HepG2 (cell line): ENCODE results near the gene TUBGCP5. TPM values are rescaled to one million over a fixed set of nuclear protein-coding genes. Genes with fewer than 3 reads are reported as not detected.

ENCODE experiments used
- CBX5 ChIP-seq: sonication (generic); formaldehyde crosslinking; IDR thresholded peaks from 2 replicates; pipeline ENCODE4 v1.4.0; 2020; ENCODE audit warnings: missing genetic modification reagents, borderline replicate concordance
- CEBPB ChIP-seq: IDR thresholded peaks from 2 replicates; pipeline ENCODE4 v1.6.1; 2011; ENCODE audit warnings: low read depth, low read length, improper control_type of control experiment, borderline replicate concordance
- ELF4 ChIP-seq: sonication (generic); formaldehyde crosslinking; IDR thresholded peaks from 2 replicates; pipeline ENCODE4 v1.5.0; 2020; ENCODE audit warnings: missing genetic modification reagents, mild to moderate bottlenecking, moderate library complexity, borderline replicate concordance
- HOXA3 ChIP-seq: sonication (generic); formaldehyde crosslinking; IDR thresholded peaks from 2 replicates; pipeline ENCODE4 v1.5.0; 2020; ENCODE audit warnings: missing genetic modification reagents
- IKZF5 ChIP-seq: IDR thresholded peaks from 2 replicates; pipeline ENCODE4 v1.6.1; 2018; ENCODE audit warnings: missing genetic modification reagents, mild to moderate bottlenecking, missing compliant biosample characterization
- KDM5B ChIP-seq: sonication (generic); formaldehyde crosslinking; IDR thresholded peaks from 2 replicates; pipeline ENCODE4 v1.4.0; 2020; ENCODE audit warnings: missing genetic modification reagents, mild to moderate bottlenecking, borderline replicate concordance
- KLF16 ChIP-seq, 2 experiments: sonication (generic) in 1 of 2; formaldehyde crosslinking in 1 of 2; IDR thresholded peaks; 2 replicates each; pipeline versions ENCODE4 v1.6.1 to v1.8.0; 2016 to 2023; ENCODE audit warnings: missing genetic modification reagents in 2 of 2, missing compliant biosample characterization in 1 of 2
- KMT2B ChIP-seq: IDR thresholded peaks from 2 replicates; pipeline ENCODE4 v1.6.1; 2016; ENCODE audit warnings: missing genetic modification reagents, missing compliant biosample characterization
- RAD21 ChIP-seq: fragments of 450-650 bp; formaldehyde crosslinking; IDR thresholded peaks from 2 replicates; pipeline ENCODE4 v1.5.0; 2020; ENCODE audit warnings: mild to moderate bottlenecking
- SOX5 ChIP-seq: IDR thresholded peaks from 2 replicates; pipeline ENCODE4 v1.6.1; 2016; ENCODE audit warnings: borderline replicate concordance
- STAT6 ChIP-seq: sonication (generic); formaldehyde crosslinking; IDR thresholded peaks from 2 replicates; pipeline ENCODE4 v1.4.0; 2020; ENCODE audit warnings: missing genetic modification reagents, mild to moderate bottlenecking, borderline replicate concordance
- THAP9 ChIP-seq: sonication (generic); formaldehyde crosslinking; IDR thresholded peaks from 2 replicates; pipeline ENCODE4; 2020; ENCODE audit warnings: missing genetic modification reagents, mild to moderate bottlenecking, borderline replicate concordance
- U2AF1 ChIP-seq: fragments of 200-400 bp; formaldehyde crosslinking; optimal IDR thresholded peaks from 2 replicates; pipeline ENCODE3; 2017; ENCODE audit warnings: mild to moderate bottlenecking, low read depth, low read length
- ZNF335 ChIP-seq: sonication (generic); formaldehyde crosslinking; IDR thresholded peaks from 2 replicates; pipeline ENCODE4 v1.4.0; 2020; ENCODE audit warnings: missing genetic modification reagents
- ZNF382 ChIP-seq: sonication (generic); formaldehyde crosslinking; IDR thresholded peaks from 2 replicates; pipeline ENCODE4 v1.5.0; 2020; ENCODE audit warnings: missing genetic modification reagents, mild to moderate bottlenecking, borderline replicate concordance
- ZNF546 ChIP-seq: sonication (generic); formaldehyde crosslinking; conservative IDR thresholded peaks from 2 replicates; pipeline ENCODE4 v1.8.1; 2023; ENCODE audit warnings: mild to moderate bottlenecking, missing genetic modification reagents
- polyA plus RNA-seq, 8 experiments: library from polyadenylated mRNA; depleted of rRNA in 3 of 8; stranded (reverse) in 7 of 8; unstranded in 1 of 8; fragments of >200 nt; fragmentation: Illumina TruSeq in 4 of 8; extraction: Trizol in 4 of 8; gene quantifications; 2 replicates each; pipeline versions ENCODE4 v1.2.1 to v1.2.3, GENCODE V29; 2011 to 2016; ENCODE audit warnings: low read depth in 4 of 8, missing spikeins in 1 of 8, mixed read lengths in 1 of 8; ENCODE audit not compliant: insufficient read depth in 1 of 8
- total RNA-seq, 5 experiments: library from RNA; depleted of rRNA; stranded (reverse); fragments of >200 nt; fragmentation: Illumina TruSeq; extraction: Trizol; gene quantifications; 2 replicates each; pipeline ENCODE4 v1.2.3, GENCODE V29; 2016; ENCODE audit warnings: low read depth in 1 of 5
- TF ChIP-seq, protein P1 (sequence below): sonication (generic); formaldehyde crosslinking; IDR thresholded peaks from 2 replicates; pipeline ENCODE4 v1.4.0; 2020; ENCODE audit warnings: missing genetic modification reagents, borderline replicate concordance
- TF ChIP-seq, protein P2 (sequence below): sonication (generic); formaldehyde crosslinking; IDR thresholded peaks from 2 replicates; pipeline ENCODE4 v1.4.0; 2020; ENCODE audit warnings: mild to moderate bottlenecking, missing genetic modification reagents, borderline replicate concordance

The TUBGCP5 gene
- total and polyA plus RNA-seq, 2 of the 13 experiments (the other 11 are each of a cell fraction or from before 2014, with no cell fraction given), result 7.2 to 25.0 TPM

DNA sequence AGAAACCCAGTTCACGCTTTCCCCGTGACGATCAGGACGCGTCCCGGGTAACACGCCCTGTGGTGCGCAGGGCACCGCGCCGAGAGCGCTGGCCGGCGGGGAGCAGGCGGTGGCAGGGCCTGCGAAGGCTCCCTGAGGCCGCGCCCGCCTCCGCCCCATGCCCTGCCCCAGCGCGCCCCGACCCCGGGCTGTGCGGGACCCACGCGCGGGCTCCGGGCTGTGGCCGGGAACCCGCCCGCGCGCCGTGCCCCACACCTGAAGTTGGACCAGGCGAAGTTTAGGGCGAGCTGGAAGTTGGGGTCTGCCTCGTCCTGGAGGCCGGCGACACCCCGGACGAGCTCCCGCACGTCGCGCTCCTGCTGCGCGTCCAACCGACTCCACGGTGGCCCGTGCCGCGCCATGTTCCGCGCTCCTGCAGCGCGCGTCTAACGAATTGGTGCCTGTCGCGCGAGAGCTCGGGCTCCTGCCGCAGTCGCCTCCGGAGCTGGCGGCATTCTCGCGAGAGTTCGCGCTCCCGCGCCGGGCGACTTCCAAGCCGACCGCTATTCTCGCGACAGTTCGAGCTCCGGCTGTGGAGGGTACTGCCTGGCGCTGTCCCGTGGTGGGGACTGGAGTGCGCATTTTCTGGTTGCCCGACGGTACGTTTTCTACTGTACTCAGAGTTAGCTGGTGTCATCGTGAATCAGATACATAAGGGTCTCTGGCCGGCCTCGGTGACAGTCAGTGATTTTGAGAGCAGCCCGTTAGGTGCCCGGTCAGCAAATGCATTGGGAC lies at the start of gene TUBGCP5 (continued):
- TF ChIP-seq HOXA3 (CRISPR knock-in tag) (peak; percentile 87), STAT6 (CRISPR knock-in tag) (peak; percentile 52; the same call in 1 of the 2 replicates), KLF16 (CRISPR knock-in tag; IDR thresholded peaks at IDR 0.05) (peak in 1 of 2 experiments; percentile 91; a peak in 2 of 4 replicates), CEBPB (no peak), ZNF335 (CRISPR knock-in tag) (0 out of 2 replicates have a peak, but pooled peaks have one; percentile 20), ZNF382 (no peak), U2AF1 (no peak), SOX5 (CRISPR knock-in tag) (peak; percentile 11; the same call in 1 of the 2 replicates), KMT2B (CRISPR knock-in tag) (peak; percentile 80), IKZF5 (CRISPR knock-in tag) (no peak; the same call in 1 of the 2 replicates), RAD21 (CRISPR knock-in tag) (peak; percentile 19; the same call in 1 of the 2 replicates), CBX5 (CRISPR knock-in tag) (peak; percentile 58; the same call in 1 of the 2 replicates), THAP9 (CRISPR knock-in tag) (peak; percentile 47; the same call in 1 of the 2 replicates), ZNF546 (CRISPR knock-in tag) (0 out of 2 replicates have a peak, but pooled peaks have one; percentile 46), ELF4 (no peak), KDM5B (CRISPR knock-in tag) (peak; percentile 82; the same call in 1 of the 2 replicates)
- TF ChIP-seq, protein P1, sequence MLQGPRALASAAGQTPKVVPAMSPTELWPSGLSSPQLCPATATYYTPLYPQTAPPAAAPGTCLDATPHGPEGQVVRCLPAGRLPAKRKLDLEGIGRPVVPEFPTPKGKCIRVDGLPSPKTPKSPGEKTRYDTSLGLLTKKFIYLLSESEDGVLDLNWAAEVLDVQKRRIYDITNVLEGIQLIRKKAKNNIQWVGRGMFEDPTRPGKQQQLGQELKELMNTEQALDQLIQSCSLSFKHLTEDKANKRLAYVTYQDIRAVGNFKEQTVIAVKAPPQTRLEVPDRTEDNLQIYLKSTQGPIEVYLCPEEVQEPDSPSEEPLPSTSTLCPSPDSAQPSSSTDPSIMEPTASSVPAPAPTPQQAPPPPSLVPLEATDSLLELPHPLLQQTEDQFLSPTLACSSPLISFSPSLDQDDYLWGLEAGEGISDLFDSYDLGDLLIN (CRISPR knock-in tag), result no peak; the same call in 1 of the 2 replicates
- TF ChIP-seq, protein P2, sequence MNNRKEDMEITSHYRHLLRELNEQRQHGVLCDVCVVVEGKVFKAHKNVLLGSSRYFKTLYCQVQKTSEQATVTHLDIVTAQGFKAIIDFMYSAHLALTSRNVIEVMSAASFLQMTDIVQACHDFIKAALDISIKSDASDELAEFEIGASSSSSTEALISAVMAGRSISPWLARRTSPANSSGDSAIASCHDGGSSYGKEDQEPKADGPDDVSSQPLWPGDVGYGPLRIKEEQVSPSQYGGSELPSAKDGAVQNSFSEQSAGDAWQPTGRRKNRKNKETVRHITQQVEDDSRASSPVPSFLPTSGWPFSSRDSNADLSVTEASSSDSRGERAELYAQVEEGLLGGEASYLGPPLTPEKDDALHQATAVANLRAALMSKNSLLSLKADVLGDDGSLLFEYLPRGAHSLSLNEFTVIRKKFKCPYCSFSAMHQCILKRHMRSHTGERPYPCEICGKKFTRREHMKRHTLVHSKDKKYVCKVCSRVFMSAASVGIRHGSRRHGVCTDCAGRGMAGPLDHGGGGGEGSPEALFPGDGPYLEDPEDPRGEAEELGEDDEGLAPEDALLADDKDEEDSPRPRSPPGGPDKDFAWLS (CRISPR knock-in tag), result no peak
